NCI-H446 (cell line): Measurements from ENCODE around the gene SFXN5.
A peak's percentile ranks its signal among the peaks of the same experiment; 100 is the strongest.

Experiments
- DNase-seq, 2 experiments: peaks; one replicate each; lab custom pipeline; 2025; lab: John Stamatoyannopoulos, UW

SFXN5 gene

GRCh38 chr2:72897785-72898584 is 173.5 kb downstream of the SFXN5 start:
- no peak for DNase-seq

GRCh38 chr2:72896446-72896845 is 175.1 kb downstream of the SFXN5 start:
- DNase-seq: no peak

- DNase-seq: no peak
Observed at GRCh38 chr2:72895759-72896281, 175.7 kb downstream of the SFXN5 start.

GRCh38 chr2:72895154-72895553 is 176.4 kb downstream of the SFXN5 start:
- DNase-seq: no peak

GRCh38 chr2:72894514-72894913 is 177.0 kb downstream of the SFXN5 start:
- DNase-seq: no peak

GRCh38 chr2:72893594-72894319 is 177.8 kb downstream of the SFXN5 start:
- DNase-seq: peak; percentile 4 to 66

GRCh38 chr2:72892506-72893173 is 178.9 kb downstream of the SFXN5 start:
- DNase-seq: peak; percentile 45 to 78
